ENCODE results near the gene SMIM29.

SMIM29 gene

DNA sequence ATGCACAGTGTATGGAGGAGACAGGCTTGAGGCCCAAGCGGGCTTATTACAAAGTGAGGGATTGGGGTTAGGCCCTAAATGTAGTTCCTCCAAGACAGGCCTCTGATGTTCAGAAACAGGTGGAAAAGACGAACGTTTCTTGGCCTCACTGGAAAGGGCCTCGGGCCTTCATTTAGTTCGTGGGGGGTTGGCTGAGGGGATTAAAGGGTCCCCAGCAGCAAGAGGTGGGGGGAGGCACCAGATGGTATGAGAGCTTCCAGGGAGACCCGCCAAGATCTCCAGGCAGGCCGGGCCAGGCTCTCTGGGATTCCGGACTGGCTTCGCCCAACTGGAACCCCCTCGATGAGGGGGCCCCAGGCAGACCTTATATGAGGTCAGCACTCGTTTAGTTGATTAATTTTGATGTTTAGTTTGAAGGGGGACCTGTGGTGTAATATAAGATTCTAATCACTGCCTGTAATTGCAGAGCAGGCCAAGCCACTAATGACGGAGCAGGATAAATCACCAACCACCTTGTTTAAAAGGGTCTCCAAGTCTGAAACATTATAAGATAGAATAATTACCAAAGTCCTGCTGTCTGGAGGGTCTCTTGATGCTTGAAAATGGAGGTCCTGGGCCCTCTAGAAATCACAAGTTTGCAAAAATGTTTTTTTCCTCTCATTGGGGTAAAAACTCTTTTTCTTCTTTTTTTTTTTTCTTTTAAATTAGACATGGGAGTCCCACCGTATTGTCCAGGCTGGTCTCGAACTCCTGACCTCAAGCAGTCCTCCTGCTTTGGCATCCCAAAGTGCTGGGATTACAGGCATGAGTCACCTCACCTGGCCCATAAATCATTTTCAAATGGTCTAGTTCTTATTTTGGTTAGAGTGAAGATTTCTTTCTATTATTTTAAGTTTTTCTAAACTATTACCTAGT is 10.0 kb downstream of the SMIM29 start:
- WGBS (ENCODE audit: insufficient coverage, insufficient read length), result no CpG with 5 or more reads among the region's 14 CpGs
- Histone ChIP-seq H3K27me3 (ENCODE audit: control insufficient read depth, insufficient read depth, low read length) (no peaks in the 10 kb centered on the region), H3K36me3 (ENCODE audit: control insufficient read depth, insufficient read depth, low read length) (peaks cover 38% of the 10 kb centered on the region), H3K4me3 (ENCODE audit: low read length) (peak overlapping the region; percentile 93), H3K9me3 (ENCODE audit: control insufficient read depth, insufficient read depth, low read length) (no peaks in the 10 kb centered on the region), H3K4me1 (ENCODE audit: control insufficient read depth, insufficient read depth, low read length) (peaks cover 3% of the 10 kb centered on the region), H3K27ac (ENCODE audit: low read length) (no peak overlapping the region)
- no peak for DNase-seq (ENCODE audit: low read depth, low spot score)

DNA sequence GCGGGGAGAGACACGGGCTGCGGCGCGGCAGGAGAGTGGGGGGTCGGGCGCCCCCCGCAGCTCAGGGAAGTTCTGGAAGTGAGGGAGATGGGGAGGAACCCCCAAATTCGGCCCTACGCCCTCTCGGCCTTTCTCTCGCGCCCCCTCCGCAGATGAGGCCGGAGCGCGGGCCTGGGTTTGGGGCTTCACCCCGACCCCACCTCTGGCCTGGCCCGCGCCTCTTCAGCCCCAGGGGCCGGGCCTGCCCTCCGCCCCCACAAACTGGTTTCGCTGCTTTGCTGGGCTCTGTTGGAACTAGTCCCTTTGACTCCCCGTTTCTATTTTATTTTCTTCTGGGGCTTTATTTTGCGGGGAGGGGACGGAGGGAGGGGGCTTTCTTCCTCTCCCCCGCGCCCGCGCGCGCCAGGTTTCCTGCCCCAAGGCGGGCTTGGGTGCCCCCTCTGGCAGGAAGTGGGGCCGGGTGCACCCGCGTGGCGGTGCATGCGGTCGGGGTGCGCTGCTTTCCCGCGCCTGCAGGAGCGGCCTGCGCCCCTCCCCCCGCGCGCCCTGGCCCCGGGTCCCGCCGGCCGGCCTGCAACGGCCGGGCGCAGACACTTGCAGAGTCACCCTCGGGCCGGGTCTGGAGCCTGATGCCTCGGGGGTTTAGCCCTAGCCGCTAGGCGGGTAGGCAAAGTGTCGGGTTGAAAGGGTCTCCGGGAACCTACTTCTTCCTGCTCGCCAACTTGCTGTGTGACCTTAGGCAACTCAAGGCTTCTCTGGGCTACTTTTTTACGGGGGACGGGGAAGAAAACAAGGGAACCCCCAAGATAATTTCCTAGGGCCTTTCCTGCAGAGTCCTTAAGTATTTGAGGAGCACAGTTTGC is 10.9 kb downstream of the SMIM29 start:
- H3K27ac ChIP-seq (ENCODE audit: low read length), result no peak overlapping the region
- H3K36me3 ChIP-seq (ENCODE audit: control insufficient read depth, insufficient read depth, low read length), result peaks cover 29% of the 10 kb centered on the region
- H3K4me3 ChIP-seq (ENCODE audit: low read length), result peak overlapping the region; percentile 93
- no CpG with 5 or more reads among the region's 64 CpGs for WGBS (ENCODE audit: insufficient coverage, insufficient read length)
- H3K27me3 ChIP-seq (ENCODE audit: control insufficient read depth, insufficient read depth, low read length), result no peaks in the 10 kb centered on the region
- H3K4me1 ChIP-seq (ENCODE audit: control insufficient read depth, insufficient read depth, low read length), result peaks cover 3% of the 10 kb centered on the region
- H3K9me3 ChIP-seq (ENCODE audit: control insufficient read depth, insufficient read depth, low read length), result no peaks in the 10 kb centered on the region
- DNase-seq (ENCODE audit: low read depth, low spot score), result no peak

DNA sequence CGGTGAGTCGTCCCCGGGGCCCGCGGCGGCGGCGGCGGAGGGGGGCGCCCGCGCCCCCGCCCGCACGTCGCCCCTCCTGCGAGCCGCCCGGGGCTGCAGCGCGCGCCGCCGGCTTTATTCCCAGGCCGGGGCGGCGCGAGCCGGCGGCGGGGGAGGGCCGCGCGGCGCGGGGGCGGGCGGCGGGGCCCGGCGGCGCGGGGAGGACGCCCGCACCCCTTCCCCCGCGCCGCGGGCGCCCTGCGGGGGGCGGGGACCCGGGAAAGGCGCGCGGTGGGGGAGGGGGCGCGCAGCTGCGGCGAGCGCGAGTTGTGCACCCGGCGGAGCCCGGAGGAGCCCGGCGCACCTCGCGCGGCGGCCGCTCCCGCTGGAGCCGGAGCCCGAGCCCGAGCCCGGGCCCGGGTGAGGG is 11.5 kb downstream of the SMIM29 start:
- Histone ChIP-seq H3K9me3 (ENCODE audit: control insufficient read depth, insufficient read depth, low read length) (no peaks in the 10 kb centered on the region), H3K27me3 (ENCODE audit: control insufficient read depth, insufficient read depth, low read length) (no peaks in the 10 kb centered on the region), H3K4me1 (ENCODE audit: control insufficient read depth, insufficient read depth, low read length) (peaks cover 5% of the 10 kb centered on the region), H3K36me3 (ENCODE audit: control insufficient read depth, insufficient read depth, low read length) (peaks cover 22% of the 10 kb centered on the region), H3K4me3 (ENCODE audit: low read length) (peak overlapping the region; percentile 93), H3K27ac (ENCODE audit: low read length) (no peak overlapping the region)
- DNase-seq (ENCODE audit: low read depth, low spot score), result no peak
- no CpG with 5 or more reads among the region's 78 CpGs for WGBS (ENCODE audit: insufficient coverage, insufficient read length)

DNA sequence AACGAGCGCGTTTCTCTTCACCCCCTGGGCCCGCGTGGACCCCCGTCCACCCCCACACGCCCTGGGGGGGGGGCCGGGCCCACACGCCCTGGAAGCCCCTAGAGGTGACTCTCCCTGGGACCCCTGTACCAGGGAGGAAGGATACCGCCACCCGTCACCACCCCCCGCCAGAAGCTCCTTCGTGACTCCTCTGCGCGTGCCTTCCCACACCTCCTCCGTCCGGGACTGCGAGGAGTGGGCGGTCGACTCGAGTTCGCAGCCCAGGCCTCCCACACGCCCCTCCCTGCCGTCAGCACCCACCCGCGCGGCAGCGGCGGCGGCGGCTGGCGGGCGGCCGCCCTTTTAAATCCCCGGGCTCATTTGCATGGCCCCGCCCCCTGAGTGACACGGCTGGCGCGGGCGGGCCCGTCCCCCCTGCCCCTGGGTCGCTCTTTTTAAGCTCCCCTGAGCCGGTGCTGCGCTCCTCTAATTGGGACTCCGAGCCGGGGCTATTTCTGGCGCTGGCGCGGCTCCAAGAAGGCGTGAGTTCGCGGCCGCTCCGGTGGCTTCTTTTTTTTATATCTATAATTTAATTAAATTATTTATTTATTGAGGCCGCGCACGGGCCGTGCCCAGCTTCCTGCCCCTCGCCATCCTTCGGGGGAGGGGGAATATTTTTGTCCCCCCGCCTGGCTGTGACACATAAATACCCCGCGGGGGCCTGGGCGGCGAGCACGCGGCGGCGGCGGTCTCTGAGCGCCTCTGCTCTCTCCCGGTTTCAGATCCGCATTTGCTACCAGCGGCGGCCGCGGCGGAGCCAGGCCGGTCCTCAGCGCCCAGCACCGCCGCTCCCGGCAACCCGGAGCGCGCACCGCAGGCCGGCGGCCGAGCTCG is 12.1 kb downstream of the SMIM29 start, which contains the start of gene HMGA1:
TSS of gene HMGA1 (plus strand) at position 431 of the 873 bp plus-strand sequence. CDS start 3,908 bp downstream, outside the sequence.
- peaks cover 16% of the 10 kb centered on the region for H3K36me3 ChIP-seq (ENCODE audit: control insufficient read depth, insufficient read depth, low read length)
- no peaks in the 10 kb centered on the region for H3K9me3 ChIP-seq (ENCODE audit: control insufficient read depth, insufficient read depth, low read length)
- H3K4me3 ChIP-seq (ENCODE audit: low read length), result peak within 1 kb of the TSS; percentile 93
- H3K27ac ChIP-seq (ENCODE audit: low read length), result peak within 1 kb of the TSS; percentile 64
- no peak for DNase-seq (ENCODE audit: low read depth, low spot score)
- WGBS (ENCODE audit: insufficient coverage, insufficient read length), result no CpG with 5 or more reads among the region's 91 CpGs
- peaks cover 5% of the 10 kb centered on the region for H3K4me1 ChIP-seq (ENCODE audit: control insufficient read depth, insufficient read depth, low read length)
- H3K27me3 ChIP-seq (ENCODE audit: control insufficient read depth, insufficient read depth, low read length), result no peaks in the 10 kb centered on the region

DNA sequence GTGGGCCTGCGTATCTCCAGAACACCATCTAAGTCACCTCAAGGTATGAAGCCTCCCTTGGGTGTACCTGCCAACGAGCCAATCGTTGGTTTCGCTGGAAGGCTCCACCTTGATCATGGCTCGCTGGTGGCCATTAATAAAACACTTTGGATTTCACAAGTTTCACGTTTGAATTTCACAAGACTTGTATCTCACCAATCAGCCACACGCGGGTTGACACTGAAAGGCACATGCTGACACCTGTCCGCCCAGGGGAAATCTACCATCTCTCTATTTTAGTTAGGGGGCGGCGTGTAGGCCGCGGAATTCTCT is 12.7 kb downstream of the SMIM29 start:
- no peaks in the 10 kb centered on the region for H3K27me3 ChIP-seq (ENCODE audit: control insufficient read depth, insufficient read depth, low read length)
- peaks cover 11% of the 10 kb centered on the region for H3K36me3 ChIP-seq (ENCODE audit: control insufficient read depth, insufficient read depth, low read length)
- H3K9me3 ChIP-seq (ENCODE audit: control insufficient read depth, insufficient read depth, low read length), result no peaks in the 10 kb centered on the region
- peak overlapping the region; percentile 64 for H3K27ac ChIP-seq (ENCODE audit: low read length)
- WGBS (ENCODE audit: insufficient coverage, insufficient read length), result no CpG with 5 or more reads among the region's 13 CpGs
- DNase-seq (ENCODE audit: low read depth, low spot score), result no peak
- peaks cover 5% of the 10 kb centered on the region for H3K4me1 ChIP-seq (ENCODE audit: control insufficient read depth, insufficient read depth, low read length)
- H3K4me3 ChIP-seq (ENCODE audit: low read length), result peak overlapping the region; percentile 93; the same call in 1 of the 2 replicates

DNA sequence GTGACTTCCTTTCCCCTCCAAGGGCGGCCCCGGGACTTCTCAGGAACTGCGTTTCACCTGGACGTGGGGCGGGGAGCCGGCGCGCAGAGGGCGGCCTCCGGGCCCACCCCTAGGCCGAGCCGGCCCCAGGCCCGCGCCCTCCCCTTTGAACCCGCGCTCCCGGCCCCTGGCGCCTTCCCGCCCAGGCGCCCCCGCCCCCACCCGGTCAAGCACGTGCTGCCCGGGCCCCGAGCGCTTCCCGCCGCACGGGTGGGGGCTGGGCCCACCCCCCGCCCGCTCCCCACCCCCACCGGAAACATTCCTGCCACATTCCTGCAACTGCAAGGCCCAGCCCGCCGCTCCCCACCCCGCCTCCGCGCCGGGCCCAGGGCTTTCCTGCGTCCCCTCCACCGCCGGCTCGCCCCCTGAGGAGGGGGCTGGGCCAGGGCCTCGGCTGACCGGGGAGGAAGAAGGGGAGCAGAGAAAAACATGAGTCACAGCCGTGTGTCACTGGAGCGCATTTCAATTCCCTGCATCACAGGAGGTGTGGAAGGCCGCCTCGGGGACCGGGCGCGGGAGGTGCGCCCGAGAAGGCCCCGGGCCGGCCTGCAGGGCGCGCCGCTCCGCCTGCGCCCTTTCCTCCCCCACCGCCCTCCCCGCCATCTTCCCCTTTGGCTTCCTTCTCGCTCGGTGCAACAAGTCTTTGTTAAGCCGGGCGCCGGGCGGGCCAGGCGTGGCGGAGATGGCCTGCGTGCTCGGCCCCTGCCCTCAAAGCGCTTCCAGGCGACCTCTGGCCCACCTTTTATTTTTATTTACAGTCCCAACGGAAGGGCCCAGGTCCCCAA is 13.3 kb downstream of the SMIM29 start:
- no CpG with 5 or more reads among the region's 75 CpGs for WGBS (ENCODE audit: insufficient coverage, insufficient read length)
- H3K9me3 ChIP-seq (ENCODE audit: control insufficient read depth, insufficient read depth, low read length), result no peaks in the 10 kb centered on the region
- DNase-seq (ENCODE audit: low read depth, low spot score), result no peak
- peak overlapping the region; percentile 64 for H3K27ac ChIP-seq (ENCODE audit: low read length)
- peaks cover 6% of the 10 kb centered on the region for H3K36me3 ChIP-seq (ENCODE audit: control insufficient read depth, insufficient read depth, low read length)
- no peaks in the 10 kb centered on the region for H3K27me3 ChIP-seq (ENCODE audit: control insufficient read depth, insufficient read depth, low read length)
- peak overlapping the region; percentile 93; the same call in 1 of the 2 replicates for H3K4me3 ChIP-seq (ENCODE audit: low read length)
- H3K4me1 ChIP-seq (ENCODE audit: control insufficient read depth, insufficient read depth, low read length), result peaks cover 5% of the 10 kb centered on the region

DNA sequence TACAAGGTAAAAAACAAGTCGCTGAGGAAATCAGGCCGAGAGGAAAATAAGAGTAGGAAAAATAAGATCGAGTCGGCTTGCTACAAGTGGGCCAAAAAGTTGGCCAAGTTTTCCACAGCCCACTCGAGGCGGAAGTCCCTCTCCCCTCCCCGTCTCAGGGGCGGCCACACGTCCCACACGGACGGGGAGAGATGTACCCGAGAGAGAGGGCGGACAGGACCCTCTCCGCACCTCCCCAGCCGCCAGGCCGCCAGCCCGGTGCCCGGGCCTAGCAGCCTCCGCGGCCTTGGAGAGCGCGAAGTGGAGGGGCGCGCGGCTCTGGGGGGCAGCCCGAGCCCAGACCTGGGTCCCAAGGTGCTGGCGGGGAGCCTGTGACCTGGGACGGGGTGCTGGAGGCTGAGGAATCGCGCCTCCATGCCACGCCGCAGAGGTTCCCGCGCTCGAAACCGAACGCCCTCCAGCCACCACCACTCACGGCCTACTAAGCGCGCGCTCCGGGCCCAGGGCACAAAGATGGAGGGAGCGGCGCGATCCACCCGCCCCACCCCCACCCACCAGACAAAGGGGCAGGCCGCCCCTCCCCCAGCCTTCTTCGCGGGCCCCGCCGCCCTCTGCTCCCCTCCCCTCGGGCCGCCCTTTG is 14.0 kb downstream of the SMIM29 start:
- H3K4me1 ChIP-seq (ENCODE audit: control insufficient read depth, insufficient read depth, low read length), result peaks cover 4% of the 10 kb centered on the region
- peak overlapping the region; percentile 31; the same call in 1 of the 2 replicates for H3K4me3 ChIP-seq (ENCODE audit: low read length)
- no CpG with 5 or more reads among the region's 53 CpGs for WGBS (ENCODE audit: insufficient coverage, insufficient read length)
- no peaks in the 10 kb centered on the region for H3K36me3 ChIP-seq (ENCODE audit: control insufficient read depth, insufficient read depth, low read length)
- DNase-seq (ENCODE audit: low read depth, low spot score), result no peak
- no peak overlapping the region for H3K27ac ChIP-seq (ENCODE audit: low read length)
- no peaks in the 10 kb centered on the region for H3K27me3 ChIP-seq (ENCODE audit: control insufficient read depth, insufficient read depth, low read length)
- H3K9me3 ChIP-seq (ENCODE audit: control insufficient read depth, insufficient read depth, low read length), result no peaks in the 10 kb centered on the region

DNA sequence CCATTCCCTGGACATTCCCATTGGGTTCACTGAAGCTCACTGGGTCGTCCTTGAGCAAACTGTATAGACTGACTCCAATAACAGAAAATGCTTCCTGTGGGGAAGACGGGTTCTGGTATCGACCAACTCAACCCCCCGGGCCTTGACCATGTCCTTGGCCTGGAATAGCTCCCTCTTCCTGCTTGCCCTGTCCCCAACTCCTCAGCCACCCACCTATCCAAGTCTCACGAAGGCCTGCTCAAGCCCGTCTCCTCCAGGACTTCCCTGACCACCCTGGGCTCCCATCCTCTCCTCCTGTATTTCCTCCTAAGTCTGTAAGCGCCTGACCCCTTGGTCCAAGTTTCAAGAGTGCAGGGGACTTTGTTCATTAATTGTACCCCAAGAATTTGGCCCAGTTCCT is 14.9 kb downstream of the SMIM29 start:
- no CpG with 5 or more reads among the region's 7 CpGs for WGBS (ENCODE audit: insufficient coverage, insufficient read length)
- H3K36me3 ChIP-seq (ENCODE audit: control insufficient read depth, insufficient read depth, low read length), result no peaks in the 10 kb centered on the region
- DNase-seq (ENCODE audit: low read depth, low spot score), result no peak
- H3K4me1 ChIP-seq (ENCODE audit: control insufficient read depth, insufficient read depth, low read length), result peaks cover 3% of the 10 kb centered on the region
- no peaks in the 10 kb centered on the region for H3K27me3 ChIP-seq (ENCODE audit: control insufficient read depth, insufficient read depth, low read length)
- no peak overlapping the region for H3K4me3 ChIP-seq (ENCODE audit: low read length)
- H3K27ac ChIP-seq (ENCODE audit: low read length), result no peak overlapping the region
- no peaks in the 10 kb centered on the region for H3K9me3 ChIP-seq (ENCODE audit: control insufficient read depth, insufficient read depth, low read length)

DNA sequence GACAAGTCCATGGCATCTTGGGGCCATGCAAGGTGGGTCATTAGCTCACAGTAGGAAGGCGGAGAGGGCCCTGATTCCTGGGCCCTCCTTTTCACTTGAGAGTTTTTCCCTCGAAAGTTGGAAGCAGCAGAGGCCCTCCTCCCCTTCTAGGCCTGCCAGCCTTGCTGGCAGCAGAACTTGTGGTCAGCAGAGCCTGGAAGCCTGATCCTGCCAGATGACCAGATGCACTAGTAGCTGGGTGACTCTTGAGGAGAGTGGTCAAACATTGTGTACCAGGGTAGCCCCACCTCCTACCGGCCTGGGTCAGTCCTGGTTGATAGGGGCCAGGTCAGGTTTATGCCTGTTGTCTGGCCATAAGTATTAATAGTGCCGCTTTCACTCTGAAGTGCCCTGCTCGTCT is 15.9 kb downstream of the SMIM29 start:
- Histone ChIP-seq H3K27me3 (ENCODE audit: control insufficient read depth, insufficient read depth, low read length) (no peaks in the 10 kb centered on the region), H3K27ac (ENCODE audit: low read length) (no peak overlapping the region)
- WGBS (ENCODE audit: insufficient coverage, insufficient read length), result no CpG with 5 or more reads among the region's 5 CpGs

More for the DNA sequence above, 15.9 kb downstream of the SMIM29 start:
- H3K4me1 ChIP-seq (ENCODE audit: control insufficient read depth, insufficient read depth, low read length), result peaks cover 4% of the 10 kb centered on the region
- no peak overlapping the region for H3K4me3 ChIP-seq (ENCODE audit: low read length)
- no peaks in the 10 kb centered on the region for H3K9me3 ChIP-seq (ENCODE audit: control insufficient read depth, insufficient read depth, low read length)
- DNase-seq (ENCODE audit: low read depth, low spot score), result no peak
- H3K36me3 ChIP-seq (ENCODE audit: control insufficient read depth, insufficient read depth, low read length), result no peaks in the 10 kb centered on the region

Data from iPS DF 6.9 (cell line).